Measurements from ENCODE around the gene MAST2.

- TF ChIP-seq POLR2A (IDR thresholded peaks at IDR 0.05) (no peak), CTCF (IDR thresholded peaks at IDR 0.05) (no peak)
Observed at GRCh38 chr1:45926330-45926729, 122.9 kb downstream of the MAST2 start.

Measured in lower leg skin (tissue), 3 donors.